Right hindlimb (tissue), 1 donor: ENCODE data around the gene PCDHGA9.
"Not testable (repeated sequence)": the region's sequence is repeated elsewhere in the genome, so short reads cannot be mapped to it uniquely, and the experiment has no call there.

ENCODE experiments used
- DNase-seq: peaks from one replicate; pipeline ENCODE4 v3.0.0-alpha.2; 2018

PCDHGA9 gene

GRCh38 chr5:141414548-141415274, 12.1 kb downstream of the PCDHGA9 start:
- DNase-seq: not testable (repeated sequence)

GRCh38 chr5:141415275-141415618, 12.7 kb downstream of the PCDHGA9 start:
- not testable (repeated sequence) for DNase-seq

- DNase-seq: peak; percentile 76
These were observed 15.1 kb downstream of the PCDHGA9 start, which contains the start of gene PCDHGB7 for GRCh38 chr5:141417494-141418172. Gene PCDHGB7, plus strand, starts transcription at chr5:141417677. Its CDS starts 183 bp downstream, at chr5:141417860.

- no peak for DNase-seq
These were observed 16.7 kb downstream of the PCDHGA9 start for GRCh38 chr5:141419074-141419880.

GRCh38 chr5:141420855-141421488, 18.4 kb downstream of the PCDHGA9 start, which contains the start of gene PCDHGA11:
Gene PCDHGA11, plus strand, starts transcription at chr5:141421051. Its CDS starts 177 bp downstream, at chr5:141421228.
- no peak for DNase-seq

- DNase-seq: no peak
These were observed 18.9 kb downstream of the PCDHGA9 start for GRCh38 chr5:141421489-141421855.

GRCh38 chr5:141422742-141423291, 20.2 kb downstream of the PCDHGA9 start:
- DNase-seq: no peak

- no peak for DNase-seq
These were observed 25.3 kb downstream of the PCDHGA9 start for GRCh38 chr5:141427783-141428426.

- no peak for DNase-seq
These were observed 27.9 kb downstream of the PCDHGA9 start, which contains the start of gene PCDHGA12 for GRCh38 chr5:141430332-141431113. Gene PCDHGA12, plus strand, starts transcription at chr5:141430507. Its CDS starts 253 bp downstream, at chr5:141430760.

- DNase-seq: no peak
These were observed 28.7 kb downstream of the PCDHGA9 start for GRCh38 chr5:141431286-141431685.

- not testable (repeated sequence) for DNase-seq
These were observed 29.7 kb downstream of the PCDHGA9 start for GRCh38 chr5:141432308-141432707.

GRCh38 chr5:141432726-141433125, 30.1 kb downstream of the PCDHGA9 start:
- DNase-seq: not testable (repeated sequence)

GRCh38 chr5:141434006-141434405, 31.4 kb downstream of the PCDHGA9 start:
- DNase-seq: no peak

- DNase-seq: no peak
These were observed 34.6 kb downstream of the PCDHGA9 start for GRCh38 chr5:141437221-141437620.

GRCh38 chr5:141439411-141440141, 37.0 kb downstream of the PCDHGA9 start:
- no peak for DNase-seq

GRCh38 chr5:141440341-141440740, 37.8 kb downstream of the PCDHGA9 start:
- DNase-seq: no peak

- no peak for DNase-seq
These were observed 39.1 kb downstream of the PCDHGA9 start for GRCh38 chr5:141441571-141442170.
